ENCODE measurements around the gene SYF2.

DNA sequence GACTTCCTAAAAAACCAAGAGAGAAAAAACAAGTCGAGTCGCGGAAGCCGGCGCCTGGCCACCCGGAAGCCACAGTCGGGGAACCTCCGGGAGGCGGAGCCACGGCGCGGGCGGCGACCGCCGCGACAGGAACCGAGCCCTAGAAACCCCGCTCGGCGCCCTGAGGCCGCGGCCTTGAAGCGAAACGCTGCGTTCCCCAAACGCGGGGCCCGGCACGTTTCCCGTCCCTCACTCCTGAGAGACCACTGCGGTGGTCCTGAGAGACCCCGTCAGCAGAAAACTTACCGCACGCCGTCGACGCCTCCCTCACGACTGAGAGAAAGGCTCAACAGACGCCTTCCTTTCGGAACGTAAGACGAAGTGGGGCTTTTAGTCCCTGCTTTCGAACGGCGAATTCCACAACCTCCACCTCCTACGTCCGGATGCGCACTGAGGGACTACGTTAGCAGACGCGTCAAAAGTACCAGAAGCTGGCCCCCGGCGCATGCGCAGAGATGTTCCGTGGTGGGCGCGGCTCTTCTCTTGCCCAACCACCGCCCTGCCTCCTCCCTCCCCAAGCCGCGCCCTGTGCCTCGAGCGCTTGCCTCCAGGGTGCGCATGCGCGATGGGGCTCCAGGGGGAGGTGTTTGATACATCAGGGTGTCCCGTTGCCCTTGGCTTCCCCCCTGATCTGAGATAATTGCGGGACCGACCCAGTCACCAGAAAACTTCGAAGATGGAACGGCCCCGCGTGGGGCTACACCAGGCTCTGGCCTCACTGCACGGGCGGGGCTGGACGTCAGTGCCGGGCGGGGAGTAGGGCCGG, 14.9 kb upstream of the SYF2 start, which contains the start of gene RSRP1:
- TF ChIP-seq CTCF (conservative IDR thresholded peaks at IDR 0.05; ENCODE audit: low read length) = no peak
- TF ChIP-seq EZH2phosphoT487 (IDR thresholded peaks at IDR 0.05; ENCODE audit: borderline replicate concordance, low read depth, low read length) = no peak
